H9 (cell line): ENCODE measurements around the gene IDE. TPM values are rescaled to one million over a fixed set of nuclear protein-coding genes. Genes with fewer than 3 reads are reported as not detected.

Source experiments
- DNase-seq: peaks from one replicate; pipeline ENCODE4 v3.0.0-alpha.2; 2017
- H2AFZ ChIP-seq: one replicate; pipeline ENCODE4 v1.6.1; 2013; ENCODE audit warnings: mild to moderate bottlenecking, low read length, control low read depth, moderate library complexity
- H2AK5ac ChIP-seq: 2 replicates; pipeline ENCODE4 v1.6.1; 2013; ENCODE audit warnings: low read length, control low read depth, mixed read lengths; ENCODE audit not compliant: insufficient read length
- H2BK120ac ChIP-seq: one replicate; pipeline ENCODE4 v1.6.1; 2013; ENCODE audit warnings: low read depth, mild to moderate bottlenecking, low read length, control low read depth, inconsistent platforms; ENCODE audit not compliant: poor library complexity, severe bottlenecking
- H2BK12ac ChIP-seq: 2 replicates; pipeline ENCODE4 v1.6.1; 2013; ENCODE audit warnings: low read length, control low read depth, mixed read lengths, low read depth; ENCODE audit not compliant: insufficient read length
- H2BK15ac ChIP-seq: 2 replicates; pipeline ENCODE4 v1.6.1; 2013; ENCODE audit warnings: low read depth, low read length, control low read depth
- H2BK20ac ChIP-seq: one replicate; pipeline ENCODE4 v1.6.1; 2013; ENCODE audit warnings: low read depth, mild to moderate bottlenecking, low read length, control low read depth, inconsistent platforms; ENCODE audit not compliant: poor library complexity, severe bottlenecking
- H2BK5ac ChIP-seq: 2 replicates; pipeline ENCODE4 v1.6.1; 2013; ENCODE audit warnings: low read length, control low read depth, mixed read lengths; ENCODE audit not compliant: insufficient read length
- H3K14ac ChIP-seq: 2 replicates; pipeline ENCODE4 v1.6.1; 2013; ENCODE audit warnings: low read length, control low read depth; ENCODE audit not compliant: insufficient read depth
- H3K18ac ChIP-seq: 2 replicates; pipeline ENCODE4 v1.6.1; 2013; ENCODE audit warnings: low read depth, mild to moderate bottlenecking, mixed read lengths, low read length, control low read depth; ENCODE audit not compliant: insufficient read length
- H3K23ac ChIP-seq: 2 replicates; pipeline ENCODE4 v1.6.1; 2013; ENCODE audit warnings: low read length, control low read depth, mixed read lengths, low read depth; ENCODE audit not compliant: insufficient read length
- H3K23me2 ChIP-seq: 2 replicates; pipeline ENCODE4 v1.6.1; 2013; ENCODE audit warnings: low read depth, mild to moderate bottlenecking, mixed read lengths, low read length, control low read depth; ENCODE audit not compliant: insufficient read length, poor library complexity, severe bottlenecking
- H3K27ac ChIP-seq: 2 replicates; pipeline ENCODE4 v1.5.1; 2013; ENCODE audit warnings: low read length, control low read depth, mixed read lengths, low read depth; ENCODE audit not compliant: insufficient read length
- H3K27me3 ChIP-seq: 2 replicates; pipeline ENCODE4 v1.6.1; 2013; ENCODE audit warnings: low read length, control low read depth, inconsistent platforms; ENCODE audit not compliant: insufficient read depth
- H3K4ac ChIP-seq: 2 replicates; pipeline ENCODE4 v1.6.1; 2013; ENCODE audit warnings: low read depth, mild to moderate bottlenecking, control low read depth, inconsistent platforms, low read length, moderate library complexity
- H3K4me1 ChIP-seq: 2 replicates; pipeline ENCODE4 v1.6.1; 2013; ENCODE audit warnings: low read length, control low read depth, inconsistent platforms; ENCODE audit not compliant: insufficient read depth
- H3K4me2 ChIP-seq: 2 replicates; pipeline ENCODE4 v1.6.1; 2013; ENCODE audit warnings: low read length, control low read depth, mixed read lengths; ENCODE audit not compliant: insufficient read length, insufficient read depth
- H3K56ac ChIP-seq: 2 replicates; pipeline ENCODE4 v1.6.1; 2013; ENCODE audit warnings: low read depth, mild to moderate bottlenecking, mixed read lengths, low read length, control low read depth; ENCODE audit not compliant: insufficient read length
- H3K79me1 ChIP-seq: 2 replicates; pipeline ENCODE4 v1.6.1; 2013; ENCODE audit warnings: low read depth, mild to moderate bottlenecking, moderate library complexity, low read length, control low read depth, inconsistent platforms; ENCODE audit not compliant: insufficient read depth, poor library complexity, severe bottlenecking
- H3K79me2 ChIP-seq: 2 replicates; pipeline ENCODE4 v1.6.1; 2013; ENCODE audit warnings: low read length, control low read depth, inconsistent platforms; ENCODE audit not compliant: insufficient read depth
- H3K9ac ChIP-seq: 2 replicates; pipeline ENCODE4 v1.6.1; 2013; ENCODE audit warnings: low read length, control low read depth, mixed read lengths; ENCODE audit not compliant: insufficient read length; ENCODE audit errors: extremely low read depth
- H3K9me3 ChIP-seq: one replicate; pipeline ENCODE4 v1.6.1; 2013; ENCODE audit warnings: low read depth, low read length, inconsistent platforms; ENCODE audit not compliant: control insufficient read depth
- H3T11ph ChIP-seq: one replicate; pipeline ENCODE4 v1.6.1; 2013; ENCODE audit warnings: mild to moderate bottlenecking, low read length, control low read depth, inconsistent platforms
- H4K20me1 ChIP-seq: one replicate; pipeline ENCODE4 v1.6.1; 2013; ENCODE audit not compliant: control insufficient read depth, insufficient read length, insufficient read depth
- H4K5ac ChIP-seq: 2 replicates; pipeline ENCODE4 v1.6.1; 2013; ENCODE audit warnings: low read depth, mild to moderate bottlenecking, mixed read lengths, low read length, control low read depth; ENCODE audit not compliant: insufficient read length
- H4K8ac ChIP-seq: replicated peaks from 2 replicates; pipeline ENCODE4 v1.6.1; 2013; ENCODE audit warnings: low read length, control low read depth, mixed read lengths, low read depth; ENCODE audit not compliant: insufficient read length
- H4K91ac ChIP-seq: 2 replicates; pipeline ENCODE4 v1.6.1; 2013; ENCODE audit warnings: low read depth, mild to moderate bottlenecking, moderate library complexity, mixed read lengths, low read length, control low read depth; ENCODE audit not compliant: insufficient read length
- H3K27ac Mint-ChIP-seq, 3 experiments: 2 replicates in 2 of 3; 3 replicates in 1 of 3; pipeline ENCODE4 v1.8.0; 2020 to 2021; ENCODE audit warnings: mixed read lengths in 3 of 3, mild to moderate bottlenecking in 1 of 3, moderate library complexity in 1 of 3
- H3K27me3 Mint-ChIP-seq: 2 replicates; pipeline ENCODE4 v1.8.0; 2021; ENCODE audit warnings: low read depth, mild to moderate bottlenecking, moderate library complexity, mixed read lengths
- H3K36me3 Mint-ChIP-seq, 3 experiments: 2 replicates in 2 of 3; 3 replicates in 1 of 3; pipeline ENCODE4 v1.8.0; 2020 to 2021; ENCODE audit warnings: low read depth in 3 of 3, mixed read lengths in 3 of 3; ENCODE audit not compliant: insufficient read depth in 1 of 3
- H3K4me1 Mint-ChIP-seq, 2 experiments: 2 replicates each; pipeline ENCODE4 v1.8.0; 2020; ENCODE audit warnings: mixed read lengths in 2 of 2
- H3K4me3 Mint-ChIP-seq, 2 experiments: 2 replicates in 1 of 2; 3 replicates in 1 of 2; pipeline ENCODE4 v1.8.0; 2020 to 2021; ENCODE audit warnings: mild to moderate bottlenecking in 2 of 2, mixed read lengths in 2 of 2, moderate library complexity in 1 of 2
- H3K9me3 Mint-ChIP-seq, 2 experiments: 2 replicates in 1 of 2; 3 replicates in 1 of 2; pipeline ENCODE4 v1.8.0; 2020; ENCODE audit warnings: mild to moderate bottlenecking in 2 of 2, mixed read lengths in 2 of 2, moderate library complexity in 1 of 2
- CTCF ChIP-seq: fragments of 200-600 bp; sonication (generic); conservative IDR thresholded peaks from 3 replicates; pipeline ENCODE4 v1.8.0; 2021; ENCODE audit warnings: antibody characterized with exemption, mild to moderate bottlenecking
- WGBS: extraction: QIAGEN DNeasy Blood & Tissue Kit; methylation state at CpG from one replicate; pipeline ENCODE4 v1.1.7; 2013; ENCODE audit warnings: missing lambda C conversion rate, low lambda C conversion rate, mixed read lengths; ENCODE audit not compliant: insufficient read length; ENCODE audit errors: extremely low coverage; 5-methylcytosine and 5-hydroxymethylcytosine counted together
- total RNA-seq: library from RNA; stranded (reverse); gene quantifications from 2 replicates; pipeline ENCODE4 v1.2.1, GENCODE V29; 2021

IDE gene
- total RNA-seq, 1 experiment from 2014 or later = 48.9 TPM

DNA sequence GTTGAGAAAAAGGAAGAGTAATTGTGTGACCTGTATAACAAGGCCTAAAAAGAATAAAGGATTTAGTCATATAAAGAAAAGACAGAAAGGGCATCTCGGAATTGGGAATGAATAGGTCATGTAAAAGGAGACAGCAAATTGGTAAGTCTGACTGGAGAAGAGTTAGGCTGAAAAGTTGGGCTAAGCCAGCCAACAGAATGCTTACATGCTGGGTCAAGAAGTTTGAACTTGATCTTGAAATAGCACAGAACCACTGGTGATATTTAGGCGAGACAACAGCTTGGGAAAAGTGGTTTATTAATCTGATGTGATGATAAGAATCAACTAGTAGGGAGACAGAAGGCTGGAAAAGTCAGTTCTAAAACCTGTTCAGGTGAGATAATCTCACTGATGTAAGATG is 4.8 kb downstream of the IDE start:
- H3K4me1 Mint-ChIP-seq = peaks cover 25% of the 10 kb centered on the region in 2 experiments
- no peak overlapping the region for H3K14ac ChIP-seq

More for the DNA sequence above, 4.8 kb downstream of the IDE start:
- no peaks in the 10 kb centered on the region for H3K9me3 ChIP-seq
- peaks cover 11% of the 10 kb centered on the region for H3K23me2 ChIP-seq
- Mint-ChIP-seq H3K27ac (0 out of 7 replicates have a peak overlapping the region, but pooled peaks of 1 of the 3 experiments have one; percentile 26), H3K9me3 (no peaks in the 10 kb centered on the region), H3K4me3 (no peak overlapping the region), H3K27me3 (no peaks in the 10 kb centered on the region; the same call in 1 of the 2 replicates), H3K36me3 (peaks cover 11 to 22% (median 15%) of the 10 kb centered on the region in 3 experiments)
- H3K23ac ChIP-seq = no peak overlapping the region
- H2BK5ac ChIP-seq = no peak overlapping the region
- H2BK12ac ChIP-seq = no peak overlapping the region
- H2BK120ac ChIP-seq = no peak overlapping the region
- H3K56ac ChIP-seq = no peak overlapping the region
- peaks cover 5% of the 10 kb centered on the region for H3K79me1 ChIP-seq
- no peaks in the 10 kb centered on the region for H4K20me1 ChIP-seq
- no peak overlapping the region for H3K9ac ChIP-seq
- H3K18ac ChIP-seq = no peak overlapping the region
- no CpG with 5 or more reads among the region's 2 CpGs for WGBS
- peaks cover 15% of the 10 kb centered on the region; the same call in 1 of the 2 replicates for H3K79me2 ChIP-seq
- H3K4me2 ChIP-seq = no peak overlapping the region
- H2AK5ac ChIP-seq = no peak overlapping the region
- no peak overlapping the region for H3T11ph ChIP-seq
- H4K5ac ChIP-seq = no peak overlapping the region
- H2BK15ac ChIP-seq = no peak overlapping the region
- H3K27ac ChIP-seq = no peak overlapping the region
- H2AFZ ChIP-seq = no peak overlapping the region
- H4K91ac ChIP-seq = no peak overlapping the region
- no peaks in the 10 kb centered on the region for H3K27me3 ChIP-seq
- TF ChIP-seq CTCF = no peak
- H2BK20ac ChIP-seq = no peak overlapping the region
- H3K4ac ChIP-seq = no peak overlapping the region
- H3K4me1 ChIP-seq = 0 out of 2 replicates have a peak, but pooled peaks cover 2% of the 10 kb centered on the region
- DNase-seq = no peak
- no peak overlapping the region for H4K8ac ChIP-seq
